Left renal cortex interstitium (tissue), 4 donors: ENCODE data around the gene QDPR. TPM values are rescaled to one million over a fixed set of nuclear protein-coding genes. Genes with fewer than 3 reads are reported as not detected.

ENCODE experiments used
- DNase-seq, 4 donors: peaks; one replicate each; pipeline ENCODE4 v3.0.0-alpha.2; 2013; ENCODE audit warnings: low read depth in 4 of 4, low spot score in 2 of 4, missing footprints in 1 of 4
- polyA plus RNA-seq, 4 donors: library from polyadenylated mRNA; unstranded; fragments of 120-200 nt; gene quantifications; one replicate each; pipeline ENCODE4 v1.2.1, GENCODE V29; 2013; ENCODE audit not compliant: insufficient read length in 4 of 4

Gene QDPR
- polyA plus RNA-seq, 4 donors: 46.1 to 68.1 (median 67.4) TPM

DNA sequence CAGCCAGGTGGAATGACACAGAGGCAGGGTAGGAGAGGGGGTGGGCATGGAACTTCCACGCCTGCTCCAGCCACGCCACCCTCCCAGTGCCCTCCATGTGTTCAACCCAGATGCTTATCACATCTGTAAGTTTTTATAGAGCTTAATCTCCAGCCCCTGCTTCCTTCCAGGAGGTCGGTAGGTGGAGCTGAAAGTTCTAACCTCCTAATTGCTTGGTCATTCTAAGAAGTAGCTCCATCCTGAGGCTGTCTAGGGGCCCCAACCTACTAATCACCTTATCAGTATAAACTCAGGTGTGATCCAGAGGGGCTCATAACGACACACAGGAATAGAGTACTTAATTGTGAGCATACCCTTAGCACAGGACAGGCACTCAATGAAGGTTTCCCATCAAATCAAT lies 18.3 kb downstream of the QDPR start:
- no peak for DNase-seq

- DNase-seq: no peak
These were observed 19.0 kb downstream of the QDPR start for GRCh38 chr4:17492876-17493275.

DNA sequence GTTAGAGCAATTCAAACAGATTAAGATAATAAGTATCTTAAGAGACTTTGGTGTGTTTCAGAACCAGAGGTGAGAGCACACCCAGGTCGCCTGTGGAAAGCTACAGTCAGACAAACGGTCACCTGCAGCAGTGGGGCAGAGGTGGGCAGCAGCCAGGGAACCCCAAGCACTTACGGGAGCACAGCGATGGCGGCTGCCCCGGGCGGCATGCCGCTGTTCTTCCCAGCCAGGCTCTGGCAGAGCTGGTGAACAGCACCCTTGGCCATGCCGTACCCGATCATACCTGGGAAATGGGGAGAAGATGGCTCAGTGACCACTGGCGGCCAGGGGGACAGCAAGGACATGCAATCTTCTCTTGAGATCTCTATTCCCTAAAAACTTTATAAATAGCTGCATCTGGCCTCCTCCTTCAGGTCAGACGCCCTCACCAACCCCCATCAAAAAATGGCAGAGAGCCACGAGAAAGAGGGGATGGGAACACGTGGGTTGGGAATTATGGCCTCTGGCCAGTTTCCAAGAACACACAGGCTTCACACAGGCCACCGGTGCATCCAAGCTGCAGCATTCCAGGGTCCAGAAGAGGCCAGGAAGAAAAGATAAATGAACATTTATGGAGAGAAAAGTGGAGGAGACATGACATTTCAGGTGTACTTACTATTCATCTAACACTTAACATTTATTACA lies 19.7 kb downstream of the QDPR start:
- DNase-seq: no peak

DNA sequence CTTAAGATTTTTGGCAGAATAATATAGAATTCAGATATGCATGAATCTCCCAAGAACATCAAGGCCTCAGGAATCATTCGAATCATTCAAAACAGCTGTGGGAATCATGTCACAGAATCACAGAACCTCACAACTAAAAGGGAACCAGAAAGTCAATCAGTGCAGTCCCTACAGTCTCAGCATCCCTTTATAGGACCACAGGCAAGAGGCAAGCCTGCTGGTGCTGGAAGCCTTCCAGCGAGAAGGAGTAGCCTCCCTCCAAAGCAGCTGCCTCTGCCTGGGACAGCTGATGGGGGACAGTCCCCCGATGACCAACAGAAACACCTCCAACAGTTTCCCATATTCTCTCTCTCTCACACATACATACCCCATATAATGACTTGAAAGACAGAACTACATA lies 20.7 kb downstream of the QDPR start:
- DNase-seq: no peak

DNA sequence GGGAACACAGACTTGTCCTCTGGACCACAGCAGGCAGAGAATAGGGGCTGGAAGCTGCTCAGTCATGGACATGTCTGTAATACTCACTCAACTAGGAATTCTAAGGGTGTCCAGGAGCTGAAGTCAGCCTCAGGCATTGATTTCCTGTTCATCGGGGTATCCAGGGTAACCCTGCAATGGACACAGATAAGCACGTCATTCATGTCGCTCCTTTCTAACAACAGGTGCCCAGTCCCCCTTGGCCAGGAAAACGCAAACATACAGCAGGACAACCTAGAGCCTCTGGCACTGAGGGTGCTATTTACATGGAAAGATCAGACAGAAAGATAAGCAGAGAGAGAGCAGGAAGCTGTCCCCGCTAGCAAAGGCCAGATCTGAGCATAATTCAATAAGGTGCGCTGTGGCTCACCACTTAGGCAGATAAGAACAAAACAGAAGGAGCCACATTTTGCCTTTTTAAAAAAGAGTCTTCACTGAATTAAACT lies 21.3 kb downstream of the QDPR start:
- no peak for DNase-seq

DNA sequence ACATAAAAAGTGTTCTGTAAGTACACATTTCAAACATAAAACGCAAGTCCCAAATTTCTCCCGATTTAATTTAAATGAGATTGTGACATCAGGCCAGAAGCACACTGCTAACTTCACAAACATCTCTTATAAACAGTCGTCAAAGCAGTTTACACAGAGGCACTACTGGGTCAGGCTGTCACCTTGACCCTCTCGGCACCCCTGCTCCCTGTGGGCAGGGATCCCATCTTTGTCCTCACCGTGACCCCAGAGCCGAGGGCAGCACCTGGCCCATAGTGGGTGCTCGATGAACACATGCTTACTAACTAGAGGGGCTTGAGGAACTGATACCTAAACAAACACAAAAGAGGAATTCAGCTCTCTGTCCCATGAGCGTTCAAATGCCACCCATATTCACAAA lies 22.2 kb downstream of the QDPR start:
- no peak for DNase-seq

GRCh38 chr4:17489123-17489522 lies 22.8 kb downstream of the QDPR start:
- no peak for DNase-seq

GRCh38 chr4:17482716-17483115 lies 29.2 kb downstream of the QDPR start:
- no peak for DNase-seq

GRCh38 chr4:17480955-17481354 lies 30.9 kb downstream of the QDPR start:
- DNase-seq: no peak

- DNase-seq: no peak
These were observed 31.5 kb downstream of the QDPR start for GRCh38 chr4:17480210-17480927.

DNA sequence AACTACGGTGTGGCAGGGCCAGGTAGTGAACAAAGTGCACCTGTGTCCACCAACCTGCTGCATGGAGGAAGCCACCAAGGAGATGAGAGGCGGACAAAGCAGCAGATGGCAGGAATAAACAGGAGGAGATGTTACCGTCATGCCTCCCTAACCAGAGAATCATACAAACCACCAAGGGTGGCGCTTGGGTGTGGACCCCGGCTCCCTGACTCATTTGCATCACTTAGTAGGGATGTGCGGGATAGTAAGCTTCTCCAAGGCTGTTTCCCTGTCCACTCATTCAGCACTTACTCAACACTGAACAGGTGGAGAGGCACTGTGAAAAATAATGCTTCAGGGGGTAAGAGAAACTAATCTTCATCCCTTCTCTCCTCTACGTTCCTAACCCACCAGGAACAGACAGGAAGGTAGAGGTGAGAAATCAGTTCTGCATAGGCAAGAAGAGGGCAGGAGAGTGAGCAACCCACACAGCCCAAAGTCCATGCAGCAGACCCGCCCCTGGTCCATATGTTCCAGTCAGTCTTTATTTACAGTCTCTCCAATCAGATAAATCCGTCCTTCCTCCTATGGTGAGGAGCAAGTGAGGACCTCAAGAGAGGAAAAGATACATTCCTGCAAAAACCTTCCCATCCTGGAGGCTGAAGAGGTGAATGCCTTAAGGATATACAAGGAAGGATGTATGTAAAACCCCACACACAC lies 34.0 kb downstream of the QDPR start:
- DNase-seq: no peak

DNA sequence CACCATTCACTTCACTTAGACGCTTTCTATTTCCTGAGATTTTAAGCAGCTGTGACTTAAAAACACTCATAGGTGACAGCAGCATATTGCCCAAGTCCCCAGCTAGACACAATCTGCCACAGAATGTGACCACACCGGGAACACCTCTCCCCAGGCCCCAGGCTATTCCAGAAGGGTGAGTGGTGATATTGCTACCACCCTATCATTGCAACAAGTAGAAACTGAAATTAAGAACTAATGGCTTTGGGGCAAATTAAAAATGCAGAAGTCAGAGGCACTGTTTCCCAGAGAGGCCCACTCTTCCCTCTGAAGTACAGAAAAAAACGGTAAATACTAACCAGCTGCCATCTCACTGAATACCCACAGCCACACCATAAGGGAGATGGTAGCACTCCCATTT lies 35.0 kb downstream of the QDPR start:
- no peak for DNase-seq

GRCh38 chr4:17475481-17475880 lies 36.4 kb downstream of the QDPR start:
- no peak for DNase-seq

DNA sequence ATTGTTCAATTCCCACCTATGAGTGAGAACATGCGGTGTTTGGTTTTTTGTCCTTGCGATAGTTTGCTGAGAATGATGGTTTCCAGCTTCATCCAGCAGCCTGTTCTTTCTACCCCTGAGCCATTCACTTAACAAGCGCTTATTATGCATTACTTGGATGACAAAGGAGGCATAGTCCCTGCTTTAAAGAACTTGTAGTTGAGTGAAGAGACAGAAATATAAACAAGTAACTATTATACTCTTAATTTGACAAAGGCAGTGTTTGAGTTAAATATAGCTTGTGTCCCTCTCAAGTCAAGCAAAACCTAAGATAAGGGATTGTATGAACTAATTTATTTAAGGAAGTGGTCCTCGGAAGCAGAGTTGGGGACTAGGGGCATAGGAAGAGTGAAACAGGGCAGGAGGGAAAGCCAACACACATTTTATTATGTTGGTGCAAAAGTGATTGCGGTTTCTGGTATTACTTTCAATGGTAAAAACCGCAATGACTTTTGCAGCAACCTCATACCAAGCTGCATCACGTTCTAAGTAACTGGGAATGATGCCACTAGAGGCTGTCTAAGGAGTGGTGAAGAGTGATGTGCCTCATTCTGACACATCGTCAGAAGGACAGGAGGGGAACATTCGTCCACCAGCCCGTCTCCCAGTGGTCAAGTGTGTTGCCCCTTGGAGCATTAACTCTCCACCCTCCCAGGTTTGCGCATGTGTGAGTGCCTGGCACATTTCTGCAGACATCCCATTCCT lies 41.8 kb downstream of the QDPR start:
- DNase-seq: no peak

GRCh38 chr4:17468619-17469221 lies 43.2 kb downstream of the QDPR start:
- DNase-seq: peak in 1 of 4 donors; percentile 48

GRCh38 chr4:17463606-17464005 lies 48.3 kb downstream of the QDPR start:
- no peak for DNase-seq

DNA sequence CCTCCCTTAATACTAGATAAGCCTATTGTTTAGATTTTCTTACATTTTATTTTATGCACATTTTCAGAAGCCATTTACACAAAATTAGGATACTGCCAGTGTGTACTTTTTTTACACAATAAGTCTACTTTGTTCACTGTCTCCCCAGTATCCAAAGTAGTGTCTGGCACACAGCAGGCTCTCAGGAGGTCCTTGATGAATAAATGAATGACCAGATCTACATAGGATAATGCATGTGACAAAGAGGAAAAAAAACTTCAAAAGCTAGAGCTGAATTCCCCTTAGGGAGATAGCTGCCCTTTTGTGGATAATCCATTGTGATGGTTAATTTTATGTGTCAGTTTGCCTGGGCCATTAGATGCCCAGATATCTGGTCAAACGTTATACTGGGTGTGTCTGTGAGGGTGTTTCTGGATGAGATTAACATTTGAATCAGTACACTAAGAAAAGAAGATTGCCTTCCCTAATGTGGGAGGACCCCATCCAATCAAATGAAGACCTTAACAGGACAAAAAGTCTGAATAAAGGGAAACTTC lies 61.6 kb downstream of the QDPR start:
- DNase-seq: no peak

GRCh38 chr4:17448689-17449088 lies 63.2 kb downstream of the QDPR start:
- peak in 1 of 4 donors; percentile 10 for DNase-seq

DNA sequence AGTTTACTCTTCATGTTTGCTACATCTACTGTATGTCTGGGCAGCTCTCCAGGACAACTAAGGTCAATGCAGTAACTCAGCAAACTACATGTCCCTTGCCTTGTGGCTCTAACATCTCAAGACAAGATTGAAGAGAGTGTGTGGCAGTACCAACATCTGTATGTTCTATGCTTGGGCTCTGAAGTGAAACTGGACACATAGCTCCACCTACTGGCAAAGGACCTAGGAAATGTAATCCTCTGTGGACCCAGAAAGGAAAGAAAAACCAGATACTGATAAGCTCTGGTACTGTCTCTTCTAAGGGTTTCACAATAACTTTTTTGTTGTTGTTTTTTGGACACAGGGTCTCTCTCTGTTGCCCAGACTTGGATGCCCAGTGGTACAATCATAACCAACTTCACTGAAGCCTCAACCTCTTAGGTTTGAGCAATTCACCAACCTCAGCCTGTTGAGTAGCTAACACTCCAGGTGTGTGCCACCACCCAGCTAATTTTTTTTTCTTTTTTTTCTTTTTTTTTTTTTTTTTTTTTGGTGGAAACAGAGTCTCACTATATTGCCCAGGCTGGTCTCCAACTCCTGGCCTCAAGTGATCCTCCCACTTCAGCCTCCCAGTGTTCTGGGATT lies 64.1 kb downstream of the QDPR start:
- DNase-seq: peak in 2 of 4 donors; percentile 32 to 59

DNA sequence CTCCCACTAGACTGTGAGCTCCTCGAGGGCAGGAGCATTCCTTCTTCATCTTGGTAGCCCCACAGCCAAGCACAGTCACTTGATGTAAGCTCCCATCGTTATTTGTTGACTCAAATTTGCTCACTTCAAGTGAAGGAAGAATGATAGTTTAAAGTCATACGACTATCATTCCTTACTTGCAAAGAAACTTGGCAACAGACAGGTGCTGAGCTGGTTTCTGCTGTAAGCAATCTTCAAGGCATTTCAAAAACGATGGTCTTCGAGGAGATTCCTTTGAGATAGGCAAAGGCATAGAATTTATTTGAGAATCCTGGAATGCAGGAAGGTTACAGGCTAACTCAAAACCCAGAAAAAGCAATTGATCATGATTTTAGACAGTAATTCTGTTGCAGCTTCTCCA lies 64.8 kb downstream of the QDPR start:
- DNase-seq: no peak
